Fibroblast of the aortic adventitia (primary cell): ENCODE data around the gene FABP6. TPM values are rescaled to one million over a fixed set of nuclear protein-coding genes. Genes with fewer than 3 reads are reported as not detected.

Experiments used
- DNase-seq: peaks from one replicate; pipeline ENCODE4 v3.0.0-alpha.2; 2010; ENCODE audit warnings: low read depth
- H3K4me3 ChIP-seq: 2 replicates; pipeline ENCODE4 v1.5.1; 2011; ENCODE audit warnings: low read depth, mild to moderate bottlenecking, control low read depth, low read length, moderate library complexity
- total RNA-seq: library from RNA; depleted of rRNA; stranded (reverse); fragments of >200 nt; gene quantifications from 2 replicates; pipeline ENCODE4 v1.2.3, GENCODE V29; 2012; ENCODE audit warnings: low replicate concordance
- TF ChIP-seq, protein P1 (sequence below): IDR thresholded peaks from 2 replicates; pipeline ENCODE4 v1.5.1; 2011; ENCODE audit warnings: mild to moderate bottlenecking, low read length, control low read depth, inconsistent platforms; ENCODE audit not compliant: insufficient read depth

FABP6 gene
- total RNA-seq, 1 donor, result not detected

DNA sequence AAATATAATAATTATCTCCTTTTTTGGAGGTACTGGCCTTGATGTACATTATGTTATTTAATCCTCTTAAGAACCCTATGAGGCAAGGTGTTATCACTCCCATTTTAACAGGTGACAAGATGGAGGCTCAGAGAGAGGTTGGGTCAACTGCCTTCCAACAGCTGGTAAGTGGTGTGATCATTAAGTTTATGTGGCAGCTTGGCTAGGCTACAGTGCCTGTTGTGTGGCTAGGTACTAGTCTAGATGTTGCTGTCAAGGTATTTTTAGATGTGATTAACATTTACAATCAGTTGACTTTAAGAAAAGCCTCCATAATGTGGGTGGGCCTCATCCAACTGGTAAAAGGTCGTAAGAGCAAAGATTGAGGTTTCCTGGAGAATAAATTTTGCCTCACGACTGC is 21.5 kb downstream of the FABP6 start:
- TF ChIP-seq, protein P1, sequence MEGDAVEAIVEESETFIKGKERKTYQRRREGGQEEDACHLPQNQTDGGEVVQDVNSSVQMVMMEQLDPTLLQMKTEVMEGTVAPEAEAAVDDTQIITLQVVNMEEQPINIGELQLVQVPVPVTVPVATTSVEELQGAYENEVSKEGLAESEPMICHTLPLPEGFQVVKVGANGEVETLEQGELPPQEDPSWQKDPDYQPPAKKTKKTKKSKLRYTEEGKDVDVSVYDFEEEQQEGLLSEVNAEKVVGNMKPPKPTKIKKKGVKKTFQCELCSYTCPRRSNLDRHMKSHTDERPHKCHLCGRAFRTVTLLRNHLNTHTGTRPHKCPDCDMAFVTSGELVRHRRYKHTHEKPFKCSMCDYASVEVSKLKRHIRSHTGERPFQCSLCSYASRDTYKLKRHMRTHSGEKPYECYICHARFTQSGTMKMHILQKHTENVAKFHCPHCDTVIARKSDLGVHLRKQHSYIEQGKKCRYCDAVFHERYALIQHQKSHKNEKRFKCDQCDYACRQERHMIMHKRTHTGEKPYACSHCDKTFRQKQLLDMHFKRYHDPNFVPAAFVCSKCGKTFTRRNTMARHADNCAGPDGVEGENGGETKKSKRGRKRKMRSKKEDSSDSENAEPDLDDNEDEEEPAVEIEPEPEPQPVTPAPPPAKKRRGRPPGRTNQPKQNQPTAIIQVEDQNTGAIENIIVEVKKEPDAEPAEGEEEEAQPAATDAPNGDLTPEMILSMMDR, result no peak
- no peak for DNase-seq

DNA sequence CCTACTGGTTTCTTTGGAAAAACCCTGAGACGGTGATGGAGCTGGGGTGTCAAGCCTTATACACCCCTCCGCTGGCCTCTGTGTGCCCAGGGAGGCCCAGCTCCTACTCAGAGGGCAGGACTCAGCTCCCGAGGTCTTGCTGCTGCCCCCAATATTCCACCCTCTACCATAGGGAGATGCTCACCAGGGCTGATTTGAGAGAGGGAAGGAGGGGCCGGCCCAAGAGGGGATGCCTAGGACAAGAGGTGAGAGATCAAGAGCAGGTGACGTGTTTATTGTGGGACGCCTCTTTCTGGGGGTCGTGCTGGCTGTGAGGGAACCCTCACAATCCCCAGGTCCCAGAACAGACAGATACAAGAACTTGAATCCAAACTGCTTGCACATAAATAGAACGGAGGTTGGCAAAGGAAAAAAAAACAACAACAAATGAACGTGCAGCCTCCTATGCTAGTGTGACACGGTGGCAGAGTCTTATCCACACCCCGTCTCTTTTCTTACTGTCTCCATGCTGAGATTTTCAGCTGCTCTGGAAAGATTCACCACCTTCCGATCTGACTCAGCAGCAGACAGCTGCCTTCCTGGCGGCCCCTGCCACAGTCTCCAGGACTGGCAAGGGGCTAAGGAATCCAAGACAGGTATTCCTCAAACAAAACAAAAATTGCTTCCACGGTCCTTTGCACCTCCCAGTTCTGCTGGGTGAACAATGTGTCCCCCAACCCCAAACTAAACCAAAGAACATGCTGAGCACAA is 22.3 kb downstream of the FABP6 start:
- TF ChIP-seq, protein P1, result no peak
- no peak for DNase-seq
- H3K4me3 ChIP-seq, result no peak overlapping the region

More for the DNA sequence above, 21.5 kb downstream of the FABP6 start:
- no peak overlapping the region for H3K4me3 ChIP-seq

DNA sequence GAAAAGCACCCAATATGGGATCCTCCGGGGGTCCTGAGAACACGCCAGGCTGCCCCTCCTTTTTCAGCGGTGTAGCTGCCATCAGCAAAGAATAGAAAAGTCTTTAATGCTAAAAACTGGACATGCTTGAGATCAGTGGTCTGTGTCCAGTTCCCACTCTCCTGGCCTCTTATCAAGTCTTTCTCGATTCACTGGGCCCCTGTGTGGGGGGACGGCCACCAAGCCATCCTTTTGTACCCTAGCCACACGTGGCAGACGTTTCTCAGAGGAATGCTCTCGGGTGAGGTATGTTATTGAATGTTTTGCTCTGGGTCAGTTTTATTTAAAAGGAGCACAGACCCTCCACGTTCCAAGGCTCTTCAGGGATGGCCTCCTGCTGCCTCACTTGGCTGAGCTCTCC is 23.6 kb downstream of the FABP6 start:
- DNase-seq, result no peak
- H3K4me3 ChIP-seq, result no peak overlapping the region
- TF ChIP-seq, protein P1, result no peak

DNA sequence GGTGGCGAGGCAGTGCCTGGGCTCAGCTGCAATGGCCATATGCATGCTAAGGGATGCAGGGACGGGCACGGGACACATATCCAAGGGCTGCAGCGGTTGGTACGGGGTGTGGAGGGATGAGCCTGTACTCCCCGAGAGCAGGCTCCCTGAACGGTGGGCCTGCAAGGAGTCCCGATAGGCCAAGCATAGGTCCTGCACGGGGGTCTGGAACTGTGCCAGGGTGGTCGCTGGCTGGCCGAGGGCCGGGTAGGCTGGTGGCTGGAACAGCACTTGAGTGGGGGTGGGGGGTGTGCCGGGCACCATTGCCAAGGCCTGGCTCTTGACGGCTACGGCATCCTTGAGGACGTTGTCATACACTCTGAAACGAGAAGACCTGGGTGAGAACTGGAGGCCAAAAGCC is 24.1 kb downstream of the FABP6 start:
- no peak for DNase-seq
- TF ChIP-seq, protein P1, result no peak

DNA sequence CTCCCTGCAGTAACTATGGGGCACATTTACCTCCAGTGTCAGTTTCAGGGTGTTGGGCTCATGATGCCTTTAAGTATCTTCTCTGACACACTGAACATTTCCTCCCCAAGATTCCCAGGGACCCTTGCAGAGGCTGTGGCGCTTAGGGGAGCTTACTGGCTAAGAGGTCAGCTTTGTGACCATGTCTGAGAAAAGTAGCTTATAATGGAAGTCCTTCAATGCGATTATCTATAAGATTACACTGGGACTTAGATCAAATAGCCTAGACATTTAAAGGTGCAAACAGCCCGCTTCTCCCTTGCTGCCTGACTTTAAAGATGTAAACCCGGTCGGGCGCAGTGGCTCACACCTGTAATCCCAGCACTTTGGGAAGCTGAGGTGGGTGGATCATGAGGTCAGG is 25.4 kb downstream of the FABP6 start:
- DNase-seq, result no peak
- H3K4me3 ChIP-seq, result no peak overlapping the region
- TF ChIP-seq, protein P1, result no peak

More for the DNA sequence above, 24.1 kb downstream of the FABP6 start:
- H3K4me3 ChIP-seq, result no peak overlapping the region

DNA sequence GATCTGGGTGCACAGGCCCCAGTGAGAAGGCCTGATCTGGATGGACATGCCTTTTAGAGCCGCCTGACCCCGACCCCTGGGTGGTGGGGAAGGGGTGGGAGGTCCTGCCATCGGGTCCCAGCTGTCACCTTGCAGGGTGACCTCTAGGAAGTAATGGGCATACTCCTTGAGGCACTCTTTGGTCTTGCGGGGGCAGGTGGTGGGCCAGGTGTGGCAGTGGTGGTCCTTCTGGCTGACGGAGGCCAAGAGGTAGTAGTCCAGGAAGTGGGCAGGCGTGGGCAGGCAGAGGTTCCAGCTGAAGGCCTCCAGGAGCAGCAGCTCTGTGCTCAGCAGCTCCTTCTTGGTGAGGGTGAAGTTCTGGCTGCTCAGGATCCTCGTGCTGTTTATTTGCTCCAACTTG is 30.0 kb downstream of the FABP6 start:
- no peak for DNase-seq
- TF ChIP-seq, protein P1, result no peak
- no peak overlapping the region for H3K4me3 ChIP-seq
